HG03469 (cell line): ENCODE data around the gene FLNB.
"Not testable (repeated sequence)": the region's sequence is repeated elsewhere in the genome, so short reads cannot be mapped to it uniquely, and the experiment has no call there.

Experiments
- ATAC-seq: cut with Tn5 transposase; IDR thresholded peaks from one replicate; pipeline ENCODE4 v1.9.1; 2021; ENCODE audit warnings: mild to moderate bottlenecking, moderate library complexity, moderate number of reproducible peaks; ENCODE audit not compliant: unreplicated experiment

Gene FLNB

DNA sequence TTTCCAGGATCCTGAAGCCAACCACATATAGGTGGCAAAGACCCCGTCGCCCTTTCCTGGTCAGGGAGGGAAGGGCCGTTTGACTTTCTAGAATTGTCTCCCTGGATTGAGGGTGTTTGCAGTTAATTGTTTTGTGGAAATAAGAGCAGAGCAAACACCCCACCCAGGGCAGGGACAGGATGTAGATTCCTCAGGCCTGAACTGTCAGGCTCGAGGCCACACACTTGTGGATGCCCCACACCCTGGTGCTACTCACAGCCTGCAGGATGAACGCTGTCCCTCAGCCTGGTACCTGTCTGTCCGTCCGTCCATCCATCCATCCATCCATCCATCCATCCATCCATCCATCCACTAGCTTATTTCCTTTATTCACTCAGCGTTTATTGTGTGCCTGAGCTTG is 29.9 kb upstream of the FLNB start:
- no peak for ATAC-seq

- no peak for ATAC-seq
Measured at GRCh38 chr3:57980416-57980815, 27.8 kb upstream of the FLNB start.

DNA sequence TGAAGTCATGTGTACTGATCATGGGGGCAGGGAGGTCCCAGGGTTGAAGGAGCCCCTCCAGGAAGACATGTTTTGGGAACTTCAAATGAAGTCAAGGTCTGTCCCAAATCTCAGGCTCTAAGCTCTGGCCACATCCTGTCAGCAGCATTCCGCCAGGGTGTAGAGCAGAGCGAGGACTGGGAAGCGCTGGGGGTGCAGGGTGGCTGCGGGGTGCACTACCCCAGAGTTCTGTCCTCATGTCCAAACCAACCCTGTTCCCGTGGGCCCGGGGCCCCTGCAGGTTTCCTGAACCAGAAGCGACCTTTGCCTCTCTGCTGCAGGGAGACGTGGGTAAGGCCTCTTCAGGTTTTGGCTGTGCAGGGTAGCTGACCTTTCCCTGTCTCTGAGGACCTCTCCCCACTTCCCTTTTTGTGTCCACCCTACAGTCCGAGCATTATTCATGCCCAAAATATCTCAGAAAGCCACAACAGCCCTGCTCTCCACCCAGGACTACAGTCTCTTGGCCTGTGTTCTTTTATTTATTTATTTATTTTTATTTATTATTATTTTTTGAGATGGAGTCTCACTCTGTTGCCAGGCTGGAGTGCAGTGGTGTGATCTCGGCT is 26.6 kb upstream of the FLNB start:
- no peak for ATAC-seq

GRCh38 chr3:57982561-57983243 is 25.5 kb upstream of the FLNB start:
- no peak for ATAC-seq

GRCh38 chr3:57983734-57984518 is 24.3 kb upstream of the FLNB start:
- ATAC-seq, result peak; percentile 92

- no peak for ATAC-seq
Measured at GRCh38 chr3:57985176-57985983, 22.8 kb upstream of the FLNB start.

- no peak for ATAC-seq
Measured at GRCh38 chr3:57985984-57986246, 22.3 kb upstream of the FLNB start.

DNA sequence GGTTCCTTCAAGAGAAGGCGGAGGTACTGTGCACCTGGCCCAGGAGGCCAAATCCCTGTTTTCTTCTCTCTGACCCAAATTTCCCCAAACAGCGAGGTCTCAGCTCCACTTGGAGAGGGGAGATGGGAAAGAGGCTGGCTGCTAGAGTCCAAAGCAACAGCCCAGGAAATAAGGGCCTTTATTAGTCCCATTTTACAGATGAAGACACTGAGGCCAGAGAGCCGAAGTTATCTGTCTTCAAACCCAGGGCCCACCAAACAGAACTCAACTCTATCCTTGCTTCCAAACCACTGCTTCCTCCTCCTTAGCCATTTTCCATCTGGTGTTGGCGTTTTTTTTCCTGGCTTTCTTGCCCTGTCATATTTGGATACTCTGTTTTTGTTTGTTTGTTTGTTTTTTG is 22.0 kb upstream of the FLNB start:
- no peak for ATAC-seq

GRCh38 chr3:57989198-57989597 is 19.0 kb upstream of the FLNB start:
- not testable (repeated sequence) for ATAC-seq

- no peak for ATAC-seq
Measured at GRCh38 chr3:57989646-57990045, 18.6 kb upstream of the FLNB start.

GRCh38 chr3:57992452-57993213 is 15.6 kb upstream of the FLNB start:
- ATAC-seq, result no peak

DNA sequence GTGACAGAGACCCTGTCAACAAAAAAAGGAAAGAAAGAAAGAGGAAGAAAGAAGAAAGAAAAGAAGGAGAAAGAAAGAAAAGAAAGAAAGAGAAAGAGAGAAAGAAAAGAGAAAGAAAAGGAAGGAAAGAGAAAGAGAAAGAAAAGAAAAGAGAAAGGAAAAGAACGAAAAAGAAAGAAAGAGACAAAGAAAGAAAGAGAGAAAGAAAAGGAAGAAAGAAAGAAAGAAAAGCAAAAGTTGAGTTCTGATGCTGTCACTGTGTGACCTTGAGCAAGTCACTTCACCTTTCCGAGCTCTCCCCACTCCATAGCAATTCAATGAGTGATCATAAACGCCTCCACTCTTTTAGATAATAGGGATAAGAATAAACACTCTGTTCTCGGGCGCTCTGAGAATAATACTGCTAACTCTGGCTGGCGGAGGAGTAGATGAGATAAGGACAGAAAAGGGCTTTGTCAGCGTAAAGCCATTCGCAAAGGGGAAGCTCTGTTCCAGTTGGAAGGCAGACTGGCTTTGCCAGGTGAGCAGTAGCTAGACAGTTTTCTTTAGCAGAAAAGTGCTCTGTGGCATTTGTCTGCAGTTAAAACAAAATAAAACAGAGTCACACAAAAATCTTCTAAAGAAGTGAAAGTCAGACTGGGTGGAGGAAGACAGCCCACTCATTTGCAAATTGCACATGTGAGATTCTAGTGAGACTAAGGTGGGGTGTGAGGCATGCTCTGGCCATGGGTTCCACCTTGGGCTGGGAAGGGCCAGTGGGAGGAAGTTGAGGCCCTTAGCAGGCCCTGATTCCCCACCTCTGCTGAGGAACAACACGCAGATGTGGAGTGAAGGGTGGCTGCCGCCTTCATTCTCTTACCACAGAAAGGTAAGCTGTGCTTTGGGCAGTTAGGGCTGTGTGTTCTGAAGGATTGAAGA is 9.6 kb upstream of the FLNB start:
- no peak for ATAC-seq

GRCh38 chr3:57999417-58000115 is 8.7 kb upstream of the FLNB start:
- ATAC-seq, result no peak

DNA sequence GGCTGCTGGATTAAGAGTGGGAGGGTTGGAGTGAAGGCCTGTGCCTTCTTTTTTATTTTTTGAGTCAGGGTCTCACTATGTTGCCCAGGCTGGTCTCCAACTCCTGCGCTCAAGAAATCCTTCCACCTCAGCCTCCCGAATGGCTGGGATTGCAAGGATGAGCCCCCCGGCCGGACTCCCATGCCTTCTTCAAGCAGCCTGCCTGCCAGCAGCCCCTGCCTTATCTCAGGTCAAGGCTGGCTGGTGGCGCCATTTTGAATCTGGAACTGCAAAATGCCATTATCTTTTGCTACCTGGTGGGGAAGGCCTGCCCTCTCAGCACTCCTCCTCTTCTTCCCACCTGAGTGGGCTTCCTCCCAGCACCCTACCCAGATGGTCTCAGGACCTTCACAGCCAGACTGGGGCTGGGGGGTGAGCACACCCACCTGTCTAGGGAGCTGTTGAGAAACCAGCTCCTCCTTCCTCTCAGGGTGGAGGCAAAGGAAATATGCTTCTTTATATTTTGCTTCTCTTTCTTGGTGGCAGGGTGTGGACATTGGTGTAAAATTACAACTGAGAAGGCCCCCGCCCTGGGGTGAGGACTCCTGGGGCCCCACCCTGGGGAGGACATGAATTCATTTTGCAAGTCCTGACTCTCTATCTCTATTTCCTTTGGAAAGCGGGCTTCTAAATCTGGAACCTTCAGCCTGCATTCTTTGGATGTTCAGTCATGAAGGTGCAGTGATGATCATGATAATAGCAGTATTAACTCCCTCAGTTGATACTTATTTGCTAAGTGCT is 7.7 kb upstream of the FLNB start:
- ATAC-seq, result no peak

- ATAC-seq, result no peak
Measured at GRCh38 chr3:58001086-58001467, 7.1 kb upstream of the FLNB start.

GRCh38 chr3:58001979-58002378 is 6.2 kb upstream of the FLNB start:
- ATAC-seq, result no peak

- no peak for ATAC-seq
Measured at GRCh38 chr3:58003093-58003492, 5.1 kb upstream of the FLNB start.

- ATAC-seq, result no peak
Measured at GRCh38 chr3:58004973-58005372, 3.2 kb upstream of the FLNB start.
